Measurements from ENCODE around the gene MTMR3.

The MTMR3 gene

DNA sequence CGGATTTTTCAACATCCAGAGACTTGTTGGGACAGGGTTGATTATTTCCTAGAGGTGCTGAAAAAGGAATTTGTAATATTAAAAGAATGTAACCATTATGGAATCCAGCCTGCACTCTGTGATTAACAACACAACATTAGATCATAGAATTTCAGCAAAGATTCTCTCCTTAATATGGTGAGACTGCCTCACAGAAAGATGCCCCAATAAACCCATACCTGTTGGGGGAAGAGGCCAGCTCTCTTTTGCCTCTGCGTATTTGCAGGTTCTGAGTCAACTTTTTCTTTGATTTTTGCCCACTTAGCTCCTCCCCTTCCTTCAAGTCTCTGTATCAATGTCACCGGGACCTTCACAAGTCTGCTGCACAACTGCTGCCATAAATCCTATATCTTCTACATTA, 12.4 kb upstream of the MTMR3 start:
- DNase-seq (ENCODE audit: low spot score), result no peak

DNA sequence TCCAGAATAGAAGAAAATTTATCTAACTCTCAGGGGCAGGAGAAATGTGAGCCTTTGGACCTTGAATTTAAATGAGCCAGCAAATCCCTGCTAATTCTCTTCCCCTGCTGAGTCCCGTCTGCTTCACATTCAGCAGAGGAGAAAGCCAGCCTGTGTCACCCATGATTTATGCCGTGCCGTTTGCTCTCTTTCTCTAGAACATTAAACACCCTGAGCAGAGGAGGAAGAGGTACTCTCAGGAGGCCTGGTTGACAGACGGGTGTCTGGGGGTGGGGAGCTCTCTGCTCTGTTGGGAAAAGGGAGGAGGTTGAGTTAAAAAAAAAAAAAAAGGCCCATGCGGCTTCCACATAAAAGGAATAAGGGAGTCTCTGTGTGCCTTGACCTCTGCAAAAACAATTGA, 11.3 kb upstream of the MTMR3 start:
- no peak for DNase-seq (ENCODE audit: low spot score)

DNA sequence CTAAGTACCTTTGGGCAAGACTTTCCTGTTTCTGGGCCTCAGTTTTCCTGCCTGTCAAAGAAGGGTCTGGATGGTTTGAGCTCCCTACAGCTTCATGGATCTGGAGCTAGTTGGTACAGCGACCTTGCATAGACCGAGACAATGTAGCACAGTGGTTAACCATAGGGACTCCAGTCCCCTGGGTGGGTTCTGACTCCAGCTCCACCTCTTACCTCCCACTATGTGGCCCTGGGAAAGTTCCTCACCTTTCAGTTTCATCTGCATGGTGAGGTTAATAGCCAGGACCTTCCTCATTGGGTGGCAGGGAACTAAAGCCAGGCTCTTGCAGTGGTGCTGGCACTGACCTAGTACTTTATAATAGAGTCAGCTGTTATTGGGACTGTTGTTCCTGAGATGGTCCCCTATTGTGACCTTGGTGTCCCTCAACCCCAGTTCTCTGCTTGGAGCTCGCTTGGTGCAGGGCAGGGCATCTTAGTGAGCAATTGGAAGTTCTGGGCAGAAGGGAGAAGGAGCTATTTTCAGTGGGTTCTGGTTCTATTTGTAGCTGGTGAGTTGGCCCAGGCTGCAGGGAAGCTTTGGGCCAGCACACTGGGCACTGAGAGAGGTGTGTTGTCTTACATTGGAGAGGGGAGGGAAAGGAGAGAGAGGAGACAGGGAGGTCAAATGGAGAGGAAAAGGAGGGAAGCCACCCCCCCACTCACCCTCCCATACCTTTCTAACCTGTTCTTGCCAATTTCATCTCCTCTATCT, 10.7 kb upstream of the MTMR3 start:
- no peak for DNase-seq (ENCODE audit: low spot score)

DNA sequence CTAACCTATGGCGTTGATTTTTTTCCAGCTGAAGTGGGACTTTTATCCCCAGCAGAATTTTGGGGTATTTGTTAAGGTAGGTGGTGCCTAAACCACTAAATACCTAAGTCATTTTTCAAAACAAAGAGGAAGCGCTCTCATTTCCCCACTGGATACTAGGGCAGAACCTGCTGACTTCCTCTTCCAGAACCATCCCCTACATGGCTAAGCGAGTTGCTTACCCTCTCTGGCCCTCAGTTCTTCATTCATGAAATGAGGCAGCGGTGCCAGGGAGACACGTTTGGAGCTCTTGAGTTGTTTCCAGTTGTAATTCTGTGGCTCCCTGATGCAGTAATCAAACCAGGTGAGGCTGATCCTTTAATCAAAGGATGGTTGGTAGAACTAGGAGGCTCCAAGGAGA, 10.0 kb upstream of the MTMR3 start:
- DNase-seq (ENCODE audit: low spot score), result no peak

DNA sequence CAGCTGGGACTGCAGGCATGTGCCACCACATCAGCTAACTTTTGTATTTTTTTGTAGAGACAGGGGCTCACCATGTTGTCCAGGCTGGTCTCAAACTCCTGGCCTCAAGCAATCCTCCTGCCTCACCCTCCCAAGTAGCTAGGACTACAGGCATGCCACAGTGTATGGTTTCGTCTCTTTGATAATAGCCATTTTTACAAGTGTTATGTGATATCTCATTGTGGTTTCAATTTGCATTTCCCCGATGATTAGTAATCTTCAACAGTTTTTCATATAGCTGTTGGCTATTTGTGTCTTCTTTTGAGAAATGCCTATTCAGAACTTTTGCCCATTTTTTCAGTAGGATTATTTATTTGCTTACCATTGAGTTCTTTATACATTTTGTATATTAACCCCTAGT, 9.0 kb upstream of the MTMR3 start:
- DNase-seq (ENCODE audit: low spot score), result no peak

DNA sequence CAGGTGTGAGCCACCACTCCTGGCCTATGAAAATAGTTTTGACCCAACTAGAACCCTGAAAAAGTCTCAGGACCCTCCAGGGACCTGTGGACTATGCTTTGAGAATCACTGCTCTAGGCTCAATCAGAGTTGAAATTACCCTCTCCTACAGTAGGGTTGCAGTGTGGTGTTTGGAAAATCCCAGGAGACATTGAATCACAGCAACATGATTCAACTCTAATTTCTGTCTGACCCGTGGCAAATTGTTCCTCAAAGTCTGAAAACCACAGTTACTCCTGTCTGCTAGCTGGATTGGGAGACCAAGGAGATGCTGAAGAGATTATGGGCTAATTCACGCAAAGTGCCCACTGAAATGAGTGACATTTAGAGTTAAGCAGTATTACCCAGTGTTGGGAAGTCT, 5.4 kb upstream of the MTMR3 start:
- no peak for DNase-seq (ENCODE audit: low spot score)

DNA sequence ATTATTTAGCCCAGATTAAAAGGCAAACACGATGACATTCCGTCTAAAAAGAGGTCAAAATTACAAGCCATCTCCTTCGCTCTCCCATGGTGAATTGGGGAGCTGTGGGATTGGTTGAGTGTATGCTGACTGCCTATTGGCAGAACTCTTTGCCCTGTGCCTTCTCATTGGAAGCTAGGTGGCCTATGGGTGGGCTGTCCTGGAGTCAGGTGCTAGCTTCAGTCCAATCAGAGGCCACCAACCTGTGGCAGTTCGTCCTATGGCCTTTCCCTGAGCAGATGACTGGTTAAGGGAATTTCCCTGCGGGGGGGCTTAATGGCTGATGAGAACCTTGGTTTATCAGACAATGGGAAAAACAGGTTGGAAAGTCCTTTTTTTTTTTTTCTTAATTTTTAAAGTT, 3.2 kb upstream of the MTMR3 start:
- no peak for DNase-seq (ENCODE audit: low spot score)

DNA sequence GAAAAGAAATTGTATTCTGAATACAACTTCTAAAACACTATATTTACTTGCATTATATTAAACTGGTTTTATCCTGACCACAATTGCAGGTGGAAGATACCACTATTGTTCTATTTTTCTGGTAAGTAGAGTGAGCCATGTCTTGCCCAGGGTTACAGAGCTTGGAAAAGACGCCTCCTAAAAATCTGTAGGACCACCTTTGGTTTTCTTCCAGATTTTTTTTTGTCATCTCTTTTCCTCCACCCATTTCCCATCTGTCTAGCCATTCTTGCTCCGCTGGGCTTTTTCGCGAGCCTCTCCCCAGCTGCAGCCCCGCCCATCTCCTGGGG, 294 bp upstream of the MTMR3 start:
- no peak for DNase-seq (ENCODE audit: low spot score)

DNA sequence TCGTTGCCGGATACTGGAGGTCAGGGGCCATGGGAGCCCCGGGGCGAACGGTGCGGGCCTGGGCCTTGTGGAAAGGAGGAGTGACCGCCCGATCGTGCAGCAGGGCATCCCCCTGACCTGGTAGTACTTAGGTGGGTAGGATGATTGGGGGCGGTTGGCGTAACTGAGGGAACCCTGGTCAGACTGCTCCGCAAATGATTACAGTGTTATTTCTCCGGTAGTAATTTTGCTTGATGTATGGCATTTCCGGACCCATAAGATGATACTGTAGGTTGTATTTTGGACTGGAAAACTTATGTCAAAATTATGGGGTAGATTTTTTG, 762 bp downstream of the MTMR3 start:
- DNase-seq (ENCODE audit: low spot score), result no peak

DNA sequence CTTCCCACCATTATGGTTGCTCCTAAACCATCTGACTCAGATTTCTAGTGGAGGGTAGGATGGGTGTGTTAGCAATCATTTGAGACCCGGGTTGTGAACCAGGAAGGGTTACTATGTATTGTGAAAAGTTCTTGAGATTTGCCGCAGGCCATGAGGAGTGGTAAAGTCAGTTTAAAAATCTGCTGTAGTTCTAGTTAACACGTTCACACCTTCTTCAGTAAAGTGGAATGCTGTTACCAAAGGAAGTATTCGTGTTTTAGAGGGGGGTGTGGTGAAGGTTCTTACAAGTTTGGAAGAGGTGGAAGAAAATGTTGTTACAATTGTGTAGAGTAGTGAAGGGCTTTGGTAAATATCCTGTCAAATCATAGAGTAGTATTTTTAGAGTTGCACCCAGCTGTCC, 2.6 kb downstream of the MTMR3 start:
- DNase-seq (ENCODE audit: low spot score), result no peak

DNA sequence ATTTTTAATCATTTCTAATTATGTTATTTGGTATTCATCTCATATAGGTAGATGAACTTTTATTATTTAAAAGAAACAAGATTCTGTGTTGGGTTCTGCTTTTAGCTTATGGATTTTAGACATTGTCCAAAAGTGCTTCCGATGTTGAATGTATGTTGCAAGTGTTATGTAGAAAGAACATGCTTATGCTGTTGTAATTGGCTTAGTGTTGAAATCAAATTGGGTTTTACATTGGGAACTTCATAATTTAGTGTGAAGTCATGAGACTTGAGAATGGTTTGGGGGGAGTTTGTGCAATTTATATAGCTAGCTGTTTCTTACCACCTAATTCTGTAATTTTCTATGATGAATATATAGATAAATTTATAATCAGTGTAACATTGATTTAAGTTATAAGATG, 3.6 kb downstream of the MTMR3 start:
- no peak for DNase-seq (ENCODE audit: low spot score)

DNA sequence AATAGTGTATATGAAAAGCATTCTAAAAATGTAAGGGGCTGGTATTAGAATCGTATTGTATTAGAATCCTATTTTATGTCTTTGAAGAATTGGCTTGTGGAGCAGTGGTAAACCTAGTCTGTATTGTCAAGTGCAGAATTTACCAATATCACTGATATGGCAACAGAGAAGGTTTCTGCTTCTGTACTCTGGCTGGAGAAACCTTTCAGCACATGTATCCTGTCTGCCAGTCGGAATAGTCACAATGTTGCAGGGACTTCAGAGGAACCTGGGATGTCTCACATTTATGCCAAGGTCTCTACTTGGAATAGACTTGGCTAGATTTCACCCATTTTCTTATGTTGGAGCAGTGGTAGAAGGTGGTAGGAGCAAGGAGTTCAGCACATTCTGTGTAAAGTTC, 4.4 kb downstream of the MTMR3 start:
- DNase-seq (ENCODE audit: low spot score), result no peak

DNA sequence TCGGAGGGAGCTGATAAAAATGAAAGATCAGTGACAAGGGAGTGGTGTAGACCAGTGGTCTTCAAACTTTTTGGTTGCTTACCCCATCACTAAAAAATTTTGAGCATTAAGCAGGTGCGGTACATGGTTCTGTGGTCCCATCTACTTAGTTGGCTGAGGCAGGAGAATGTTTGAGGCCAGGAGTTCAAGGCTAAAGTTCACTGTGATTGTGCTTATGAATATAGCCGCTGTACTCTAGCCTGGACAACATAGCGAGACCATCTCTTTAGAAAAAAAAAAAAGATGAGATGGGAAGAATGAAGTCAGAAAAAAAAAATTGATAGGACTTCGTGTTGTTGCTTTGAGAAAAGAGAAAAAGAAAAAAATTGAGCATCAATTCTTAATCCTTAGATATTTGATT, 7.8 kb downstream of the MTMR3 start:
- no peak for DNase-seq (ENCODE audit: low spot score)

DNA sequence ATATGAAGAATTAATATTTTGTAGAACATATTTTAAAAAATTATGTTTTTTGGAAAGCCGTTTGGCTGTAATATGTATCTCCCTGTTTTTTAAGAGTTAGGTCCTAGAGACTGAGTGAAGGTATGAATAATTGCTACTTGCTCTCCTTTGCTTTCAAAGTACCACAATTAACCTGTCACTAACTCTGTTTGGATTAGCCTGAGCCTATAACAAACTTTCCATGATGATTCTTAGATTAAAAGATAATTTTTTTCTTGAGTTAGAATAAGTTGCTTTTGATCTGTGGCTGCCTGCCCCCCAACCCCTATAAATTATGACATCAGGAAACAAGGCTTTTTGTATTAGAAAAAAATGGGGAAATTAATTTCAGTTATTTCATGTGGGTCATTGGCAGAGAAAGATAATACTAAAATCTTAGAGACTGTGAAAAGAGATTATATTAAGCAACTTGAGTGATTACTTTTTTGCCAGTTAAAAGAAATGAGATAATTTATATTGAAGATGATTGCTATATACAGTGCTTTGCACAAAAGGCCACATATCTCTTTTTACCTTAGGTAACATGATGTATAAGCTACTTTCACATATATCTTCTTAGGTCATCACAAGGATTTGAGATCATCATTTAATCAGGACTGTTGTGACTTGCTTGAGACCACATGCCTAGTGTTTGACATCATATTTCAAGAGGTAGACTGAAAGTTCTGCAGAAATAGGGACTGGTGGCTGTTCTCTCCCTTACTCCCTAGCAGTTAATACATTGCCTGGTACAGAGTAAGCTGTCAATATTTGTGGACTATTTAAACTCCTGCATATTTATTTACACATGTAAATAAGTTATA, 9.6 kb downstream of the MTMR3 start:
- DNase-seq (ENCODE audit: low spot score), result no peak

DNA sequence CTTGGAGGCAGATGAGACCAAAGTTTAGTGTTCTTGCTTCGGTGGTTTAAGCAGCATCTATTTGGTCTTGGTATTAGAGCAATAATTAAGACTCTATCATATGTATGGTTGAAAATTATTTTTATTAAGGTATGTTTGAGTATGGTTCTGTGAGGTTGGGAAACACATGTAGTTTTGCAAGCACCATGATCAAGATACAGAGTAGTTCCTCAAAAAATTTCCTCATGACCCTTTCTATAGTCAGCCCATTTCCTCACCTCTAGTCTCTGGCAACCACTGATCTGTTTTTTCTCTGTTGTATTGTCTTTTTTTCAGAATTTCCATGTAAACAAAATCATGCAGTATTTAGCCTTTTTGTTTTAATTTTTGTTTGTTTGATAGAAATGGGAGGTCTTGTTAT, 18.4 kb downstream of the MTMR3 start:
- DNase-seq (ENCODE audit: low spot score), result no peak

DNA sequence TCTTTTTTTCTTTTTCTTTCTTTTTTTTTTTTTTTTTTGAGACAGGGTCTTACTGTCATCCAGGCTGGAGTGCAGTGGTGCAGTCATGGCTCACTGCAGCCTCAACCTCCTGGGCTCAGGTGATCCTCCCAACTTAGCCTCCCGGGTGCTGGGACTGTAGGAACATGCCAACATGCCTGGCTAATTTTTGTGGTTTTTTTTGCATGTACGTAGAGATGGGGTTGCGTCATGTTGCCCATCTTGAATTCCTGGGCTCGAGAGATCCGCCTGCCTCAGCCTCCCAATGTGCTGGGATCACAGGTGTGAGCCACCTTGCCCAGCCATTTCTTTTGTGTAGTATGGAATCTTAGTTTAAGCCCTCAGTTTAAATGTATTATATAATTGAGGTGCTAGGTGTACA, 20.4 kb downstream of the MTMR3 start:
- DNase-seq (ENCODE audit: low spot score), result no peak

DNA sequence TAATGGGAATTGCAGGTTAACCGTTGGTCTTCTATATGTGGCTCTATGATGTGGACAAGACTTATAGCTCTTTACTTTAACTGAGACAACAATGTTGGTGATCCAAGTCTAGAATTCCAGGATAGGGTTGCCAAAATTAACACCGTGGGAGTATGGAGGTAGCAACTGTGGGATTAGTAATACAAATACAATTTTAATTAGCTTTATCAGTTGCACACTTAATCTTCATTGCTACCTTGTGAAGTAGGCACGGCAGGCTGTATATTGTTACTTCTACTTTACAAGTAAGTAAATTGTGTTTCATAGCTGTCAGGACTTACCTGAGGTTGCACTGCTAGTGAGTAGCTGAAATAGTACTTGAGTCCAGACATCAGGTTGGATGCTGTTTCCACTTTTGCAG, 21.0 kb downstream of the MTMR3 start:
- DNase-seq (ENCODE audit: low spot score), result no peak

DNA sequence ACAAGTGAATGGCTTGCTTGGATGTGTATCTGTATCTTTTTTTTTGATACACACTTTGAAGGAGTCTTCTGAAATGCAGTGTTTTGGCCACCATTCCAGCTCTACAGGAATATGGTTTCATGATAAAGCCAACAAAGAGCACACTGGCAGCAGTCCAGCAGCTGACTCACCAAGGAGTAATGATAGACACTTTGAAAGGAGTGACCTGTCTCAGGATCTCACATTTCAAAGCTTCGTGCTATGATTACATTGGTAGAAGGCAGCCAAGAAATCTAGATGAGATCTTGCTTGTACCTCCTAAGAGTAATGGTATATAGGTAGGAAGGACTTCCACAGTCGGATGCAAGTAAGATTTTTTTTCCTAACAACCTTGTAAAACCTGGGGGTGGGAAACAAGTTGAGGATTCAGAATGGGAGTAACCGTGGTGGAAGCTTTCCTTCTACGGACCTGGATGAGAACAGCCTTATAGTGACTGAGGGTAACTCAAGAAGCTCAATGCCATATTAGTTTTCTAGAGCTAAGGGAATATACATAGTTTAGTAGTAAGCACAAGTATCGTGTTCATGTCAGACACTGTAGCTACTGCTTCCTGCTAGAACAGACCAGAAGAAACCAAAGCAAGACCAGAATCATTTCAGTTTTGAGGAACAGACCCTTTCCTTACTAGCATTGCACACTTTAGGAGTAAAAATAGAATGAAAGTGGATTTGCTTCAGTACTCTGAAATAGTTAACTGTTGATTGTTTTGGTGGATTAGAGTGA, 25.0 kb downstream of the MTMR3 start:
- DNase-seq (ENCODE audit: low spot score), result peak; percentile 95

DNA sequence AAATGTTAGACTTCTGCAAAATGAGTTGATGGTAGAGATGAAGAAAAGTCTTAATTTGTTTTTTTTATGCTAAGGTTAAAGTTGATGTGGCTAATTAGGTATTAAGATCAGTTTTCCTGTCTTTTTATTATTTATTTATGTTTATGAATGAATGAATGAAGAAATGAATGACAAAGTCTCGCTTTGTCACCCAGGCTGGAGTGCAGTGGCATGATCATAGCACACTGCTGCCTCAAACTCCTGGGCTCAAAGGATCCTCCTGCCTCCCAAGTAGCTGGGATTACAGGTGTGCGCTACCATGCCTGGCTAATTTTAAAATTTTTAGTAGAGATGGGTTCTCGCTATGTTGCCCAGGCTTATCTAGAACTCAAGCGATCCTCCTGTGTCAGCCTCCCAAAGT, 29.2 kb downstream of the MTMR3 start:
- no peak for DNase-seq (ENCODE audit: low spot score)

DNA sequence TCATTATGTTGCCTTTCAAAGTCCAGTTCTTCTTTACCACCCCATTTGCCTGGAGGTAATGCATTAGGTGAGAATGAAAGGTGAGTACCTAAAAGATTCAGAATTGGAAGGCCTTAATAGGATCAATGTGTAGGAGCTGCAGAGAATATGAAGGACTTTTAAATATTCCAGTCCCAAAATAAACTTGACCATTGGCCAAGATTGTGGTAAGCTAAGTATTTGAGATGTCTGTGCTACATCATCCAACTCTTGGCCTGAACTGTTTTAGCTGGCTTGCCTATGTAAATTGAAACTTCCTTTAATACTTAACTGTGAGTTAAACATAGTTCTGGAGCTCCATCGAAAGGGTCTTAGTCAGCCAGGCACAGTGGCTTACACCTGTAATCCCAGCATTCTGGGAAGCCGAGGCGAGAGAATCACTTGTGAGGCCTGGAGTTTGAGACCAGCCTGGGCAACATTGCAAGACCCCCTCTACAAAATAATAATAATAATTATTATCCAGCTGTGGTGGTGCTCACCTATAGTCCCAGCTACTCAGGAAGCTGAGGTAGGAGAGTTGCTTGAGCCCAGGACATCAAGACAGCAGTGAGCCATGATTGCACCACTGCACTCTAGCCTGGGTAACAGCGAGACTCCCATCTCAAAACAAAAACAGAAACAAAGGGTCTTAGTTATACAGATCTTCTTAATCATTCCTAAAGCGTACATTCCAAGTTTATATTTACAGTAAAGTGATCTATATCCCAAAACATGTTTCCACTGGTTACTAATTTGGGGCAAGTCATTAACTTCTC, 29.8 kb downstream of the MTMR3 start:
- no peak for DNase-seq (ENCODE audit: low spot score)

DNA sequence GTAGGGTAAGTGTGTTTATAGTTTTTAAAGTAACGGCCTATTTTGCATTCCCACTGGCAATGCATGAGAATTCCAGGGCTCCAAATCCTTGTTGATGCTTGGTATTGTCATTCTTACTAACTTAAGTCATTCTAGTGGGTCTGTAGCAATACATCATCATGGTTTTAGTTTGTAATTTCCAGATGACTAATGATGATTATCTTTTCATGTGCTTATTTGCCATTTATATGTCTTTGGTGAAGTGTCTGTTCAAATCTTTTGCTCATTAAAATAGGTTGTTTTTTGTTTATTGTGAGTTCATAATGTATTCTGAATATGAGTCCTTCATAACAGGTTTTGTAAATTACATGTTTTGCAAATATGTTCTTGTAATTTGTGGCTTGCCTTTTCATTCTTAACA, 31.2 kb downstream of the MTMR3 start:
- DNase-seq (ENCODE audit: low spot score), result no peak

DNA sequence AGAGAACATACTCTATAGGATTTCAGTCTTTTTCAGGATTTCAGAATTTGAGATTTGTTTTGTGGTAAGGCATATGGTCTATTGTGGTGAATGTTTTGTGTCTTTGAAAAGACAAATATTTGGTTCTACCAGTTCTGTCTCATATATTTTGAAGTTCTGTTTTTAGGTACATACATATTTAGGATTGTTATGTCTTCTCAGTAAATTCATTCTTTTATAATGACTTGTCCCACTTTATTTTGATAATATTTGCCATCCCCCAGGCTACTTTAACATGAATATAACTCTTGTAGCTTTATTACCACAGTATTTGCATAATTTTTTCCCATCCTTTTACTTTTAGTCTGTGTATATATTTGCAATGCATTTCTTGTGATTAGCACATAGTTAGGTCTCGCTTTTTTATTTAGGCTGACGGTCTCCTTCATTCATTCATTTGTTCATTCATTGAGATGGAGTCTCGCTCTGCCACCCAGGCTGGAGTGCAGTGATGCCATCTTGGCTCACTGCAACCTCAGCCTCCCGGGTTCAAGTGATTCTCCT, 32.1 kb downstream of the MTMR3 start:
- DNase-seq (ENCODE audit: low spot score), result no peak
